Trophoblast cell (in vitro differentiated cells and primary cell): ENCODE measurements around the gene BCOR.
A peak's percentile ranks its signal among the peaks of the same experiment; 100 is the strongest.

Source experiments
- DNase-seq, 2 donors: peaks; one replicate each; pipeline ENCODE4 v3.0.0-alpha.2; 2016
- H2AFZ ChIP-seq: 2 replicates; pipeline ENCODE4 v1.6.1; 2013; ENCODE audit warnings: low read length, moderate library complexity, mild to moderate bottlenecking; ENCODE audit not compliant: insufficient read depth, poor library complexity
- H2AK5ac ChIP-seq: 2 replicates; pipeline ENCODE4 v1.6.1; 2013; ENCODE audit warnings: mild to moderate bottlenecking, low read length
- H2BK120ac ChIP-seq: 2 replicates; pipeline ENCODE4 v1.6.1; 2013; ENCODE audit warnings: low read length, mild to moderate bottlenecking, moderate library complexity; ENCODE audit not compliant: insufficient read depth, poor library complexity
- H2BK12ac ChIP-seq: 2 replicates; pipeline ENCODE4 v1.6.1; 2013; ENCODE audit warnings: mild to moderate bottlenecking, low read length, moderate library complexity
- H2BK5ac ChIP-seq: 2 replicates; pipeline ENCODE4 v1.6.1; 2013; ENCODE audit warnings: low read length, low read depth, moderate library complexity, mild to moderate bottlenecking; ENCODE audit not compliant: poor library complexity
- H3K14ac ChIP-seq: 2 replicates; pipeline ENCODE4 v1.6.1; 2013; ENCODE audit warnings: mild to moderate bottlenecking, low read length
- H3K18ac ChIP-seq: 2 replicates; pipeline ENCODE4 v1.6.1; 2013; ENCODE audit warnings: mild to moderate bottlenecking, low read length
- H3K23ac ChIP-seq: 2 replicates; pipeline ENCODE4 v1.6.1; 2013; ENCODE audit warnings: low read length
- H3K27ac ChIP-seq: 2 replicates; pipeline ENCODE4 v1.5.1; 2013; ENCODE audit warnings: low read depth, mild to moderate bottlenecking, inconsistent platforms, low read length, moderate library complexity
- H3K27me3 ChIP-seq: 2 replicates; pipeline ENCODE4 v1.6.1; 2013; ENCODE audit warnings: inconsistent platforms, mild to moderate bottlenecking, low read length, moderate library complexity; ENCODE audit not compliant: insufficient read depth
- H3K36me3 ChIP-seq, 2 experiments: 1 replicate in 1 of 2; 2 replicates in 1 of 2; pipeline ENCODE4 v1.6.1; 2013; ENCODE audit warnings: low read length in 2 of 2, mild to moderate bottlenecking in 2 of 2, moderate library complexity in 1 of 2; ENCODE audit not compliant: insufficient read depth in 2 of 2, control insufficient read depth in 1 of 2
- H3K4ac ChIP-seq: 2 replicates; pipeline ENCODE4 v1.6.1; 2013; ENCODE audit warnings: low read depth, mild to moderate bottlenecking, low read length, moderate library complexity
- H3K4me1 ChIP-seq, 2 experiments: 1 replicate in 1 of 2; 2 replicates in 1 of 2; pipeline ENCODE4 v1.6.1; 2013; ENCODE audit warnings: low read length in 2 of 2, mild to moderate bottlenecking in 2 of 2, moderate library complexity in 1 of 2; ENCODE audit not compliant: insufficient read depth in 2 of 2, control insufficient read depth in 1 of 2
- H3K4me2 ChIP-seq: 2 replicates; pipeline ENCODE4 v1.6.1; 2013; ENCODE audit warnings: inconsistent platforms, mild to moderate bottlenecking, low read length, moderate library complexity
- H3K4me3 ChIP-seq: 2 replicates; pipeline ENCODE4 v1.5.1; 2013; ENCODE audit warnings: mild to moderate bottlenecking, low read depth, low read length, inconsistent platforms
- H3K79me1 ChIP-seq: one replicate; pipeline ENCODE4 v1.6.1; 2013; ENCODE audit warnings: low read length
- H3K79me2 ChIP-seq: 2 replicates; pipeline ENCODE4 v1.6.1; 2013; ENCODE audit warnings: low read length, mild to moderate bottlenecking; ENCODE audit not compliant: control insufficient read depth, insufficient read depth, poor library complexity
- H3K9ac ChIP-seq: 2 replicates; pipeline ENCODE4 v1.6.1; 2013; ENCODE audit warnings: mild to moderate bottlenecking, low read length
- H3K9me3 ChIP-seq: 2 replicates; pipeline ENCODE4 v1.6.1; 2013; ENCODE audit warnings: low read depth, mild to moderate bottlenecking, control low read depth, inconsistent platforms, low read length; ENCODE audit not compliant: insufficient read depth
- H4K12ac ChIP-seq: 2 replicates; pipeline ENCODE4 v1.6.1; 2013; ENCODE audit warnings: low read depth, mild to moderate bottlenecking, low read length, moderate library complexity
- H4K8ac ChIP-seq: 2 replicates; pipeline ENCODE4 v1.6.1; 2013; ENCODE audit warnings: low read depth, mild to moderate bottlenecking, low read length, moderate library complexity
- H4K91ac ChIP-seq: one replicate; pipeline ENCODE4 v1.6.1; 2013; ENCODE audit warnings: low read depth, mild to moderate bottlenecking, low read length, moderate library complexity
- WGBS: extraction: QIAGEN DNeasy Blood & Tissue Kit; methylation state at CpG from one replicate; pipeline ENCODE4 v1.1.7; 2013; ENCODE audit warnings: missing lambda C conversion rate; ENCODE audit not compliant: insufficient read length, insufficient coverage; ENCODE audit errors: extremely low coverage; 5-methylcytosine and 5-hydroxymethylcytosine counted together

The BCOR gene

DNA sequence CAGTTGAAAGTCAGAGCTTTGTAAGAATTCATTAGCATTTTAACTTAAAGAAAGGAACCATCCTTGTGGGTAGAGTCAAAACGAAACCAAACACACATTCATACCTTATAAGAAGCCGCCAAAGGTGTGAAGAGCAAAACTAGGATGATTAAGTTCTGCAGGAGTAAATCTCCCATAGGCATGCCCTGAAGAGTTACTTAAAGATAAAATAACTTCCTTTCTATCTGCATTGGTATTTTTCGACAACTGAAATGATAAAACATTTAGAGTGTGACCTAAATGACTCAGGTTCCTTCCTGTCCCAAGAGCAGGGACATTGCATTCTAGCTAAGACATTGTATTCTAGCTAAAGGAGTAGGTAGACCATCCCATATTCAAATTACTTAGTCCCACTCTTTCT lies 75.3 kb downstream of the BCOR start:
- Histone ChIP-seq H4K12ac (no peak overlapping the region), H3K79me1 (no peaks in the 10 kb centered on the region), H4K8ac (no peak overlapping the region), H2AFZ (no peak overlapping the region), H3K4me2 (no peak overlapping the region), H3K27me3 (no peaks in the 10 kb centered on the region), H3K36me3 (no peaks in the 10 kb centered on the region), H2BK120ac (no peak overlapping the region), H2BK12ac (no peak overlapping the region), H3K14ac (no peak overlapping the region), H3K23ac (no peak overlapping the region), H3K9ac (no peak overlapping the region), H3K4me3 (no peak overlapping the region), H3K18ac (no peak overlapping the region), H2BK5ac (no peak overlapping the region), H4K91ac (no peak overlapping the region), H2AK5ac (no peak overlapping the region), H3K27ac (no peak overlapping the region), H3K79me2 (no peaks in the 10 kb centered on the region), H3K4ac (no peak overlapping the region), H3K4me1 (no peaks in the 10 kb centered on the region), H3K9me3 (no peaks in the 10 kb centered on the region)
- DNase-seq = peak in 1 of 2 donors; percentile 31
- no CpG with 5 or more reads among the region's 3 CpGs for WGBS

DNA sequence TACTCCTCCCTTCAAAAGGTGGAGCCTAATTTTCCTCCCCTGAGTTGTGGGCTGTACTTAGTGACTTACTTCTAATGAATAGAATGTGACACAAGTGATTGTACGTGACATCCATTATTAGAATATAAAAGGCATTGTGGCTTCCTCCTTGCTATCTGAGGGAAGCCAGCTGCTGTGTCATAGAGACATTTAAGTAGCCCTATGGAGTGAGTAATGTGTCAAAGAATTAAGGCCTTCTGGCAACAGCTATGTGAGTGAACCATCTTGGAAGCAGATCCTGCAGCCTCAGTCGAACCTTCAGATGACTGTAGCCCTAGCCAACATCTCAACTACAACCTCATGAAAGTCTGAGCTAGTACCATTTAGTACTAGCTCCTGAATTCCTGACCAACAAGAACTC lies 76.1 kb downstream of the BCOR start:
- Histone ChIP-seq H2BK5ac (no peak overlapping the region), H3K36me3 (no peaks in the 10 kb centered on the region), H3K27ac (no peak overlapping the region), H3K27me3 (no peaks in the 10 kb centered on the region), H4K12ac (no peak overlapping the region), H3K4me2 (no peak overlapping the region), H2AK5ac (no peak overlapping the region), H3K4me3 (no peak overlapping the region), H3K23ac (no peak overlapping the region), H3K4me1 (no peaks in the 10 kb centered on the region), H2BK12ac (no peak overlapping the region), H2AFZ (no peak overlapping the region), H3K79me1 (no peaks in the 10 kb centered on the region), H3K14ac (no peak overlapping the region), H3K79me2 (no peaks in the 10 kb centered on the region), H3K4ac (no peak overlapping the region), H3K9me3 (no peaks in the 10 kb centered on the region), H4K91ac (no peak overlapping the region), H4K8ac (no peak overlapping the region), H3K9ac (no peak overlapping the region), H3K18ac (no peak overlapping the region), H2BK120ac (no peak overlapping the region)
- no CpG with 5 or more reads among the region's 2 CpGs for WGBS
- peak in 1 of 2 donors; percentile 45 for DNase-seq

DNA sequence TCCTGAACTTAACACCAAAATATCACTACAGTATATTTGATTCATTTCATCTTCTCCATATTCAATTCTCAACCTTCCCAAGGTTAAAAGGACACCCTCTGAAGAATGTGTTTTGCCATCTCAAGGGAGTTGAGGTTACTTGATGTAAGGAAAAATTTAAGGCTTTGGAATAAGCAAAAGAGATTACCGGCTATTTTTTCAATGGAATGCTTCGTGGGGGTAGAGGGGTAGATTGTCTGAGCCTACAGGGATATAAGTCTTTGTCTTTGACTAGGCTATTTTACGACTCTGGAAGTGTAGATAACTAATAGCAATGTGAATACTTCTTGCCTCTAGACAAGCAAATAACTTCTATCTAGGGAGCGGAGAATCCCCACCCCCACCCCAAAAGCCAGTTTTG lies 78.2 kb downstream of the BCOR start:
- no CpG with 5 or more reads among the region's 4 CpGs for WGBS
- Histone ChIP-seq H3K4me3 (no peak overlapping the region), H2BK5ac (no peak overlapping the region)

DNA sequence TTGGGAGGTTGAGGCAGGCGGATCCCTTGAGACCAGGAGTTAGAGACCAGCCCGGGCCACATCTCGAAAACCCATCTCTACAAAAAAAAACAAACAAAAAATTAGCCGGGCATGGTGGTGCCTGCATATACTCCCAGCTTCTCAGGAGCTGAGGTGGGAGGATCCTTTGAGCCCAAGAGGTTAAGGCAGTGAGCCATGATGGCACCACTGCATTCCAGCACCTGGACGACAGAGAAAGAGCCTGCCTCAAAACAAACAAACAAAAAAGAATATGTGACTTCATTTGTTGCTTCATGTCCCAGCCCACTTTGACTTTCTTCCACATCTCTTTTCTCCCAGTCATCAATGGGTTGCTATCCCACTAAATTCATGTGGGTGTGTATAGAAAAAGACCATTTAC lies 79.7 kb downstream of the BCOR start:
- peaks cover 16% of the 10 kb centered on the region for H3K79me1 ChIP-seq
- no peak overlapping the region for H3K4me2 ChIP-seq
- H3K27ac ChIP-seq = no peak overlapping the region
- no peak overlapping the region for H2AK5ac ChIP-seq
- H3K79me2 ChIP-seq = no peaks in the 10 kb centered on the region
- no peak overlapping the region for H2BK12ac ChIP-seq
- H3K23ac ChIP-seq = no peak overlapping the region
- H3K14ac ChIP-seq = no peak overlapping the region
- no peak overlapping the region for H4K8ac ChIP-seq
- H3K4ac ChIP-seq = no peak overlapping the region
- H3K27me3 ChIP-seq = no peaks in the 10 kb centered on the region
- no peak overlapping the region for H3K9ac ChIP-seq
- no peak overlapping the region for H2BK5ac ChIP-seq
- H3K9me3 ChIP-seq = no peaks in the 10 kb centered on the region
- whole genome bisulfite sequencing = no CpG with 5 or more reads among the region's 5 CpGs
- no peak overlapping the region for H2AFZ ChIP-seq
- H3K4me3 ChIP-seq = no peak overlapping the region
- H4K91ac ChIP-seq = no peak overlapping the region
- H3K18ac ChIP-seq = no peak overlapping the region
- no peaks in the 10 kb centered on the region for H3K36me3 ChIP-seq
- no peak overlapping the region for H2BK120ac ChIP-seq
- no peak overlapping the region for H4K12ac ChIP-seq
- peak; percentile 84 to 86 for DNase-seq
- H3K4me1 ChIP-seq = peaks cover 5 to 10% of the 10 kb centered on the region in 2 experiments

More for the DNA sequence above, 78.2 kb downstream of the BCOR start:
- H4K8ac ChIP-seq = no peak overlapping the region
- H3K27ac ChIP-seq = no peak overlapping the region
- H2AFZ ChIP-seq = no peak overlapping the region
- H3K14ac ChIP-seq = no peak overlapping the region
- no peak overlapping the region for H2BK12ac ChIP-seq
- H3K36me3 ChIP-seq = no peaks in the 10 kb centered on the region
- no peaks in the 10 kb centered on the region for H3K9me3 ChIP-seq
- no peak overlapping the region for H2AK5ac ChIP-seq
- no peak overlapping the region for H4K91ac ChIP-seq
- no peak overlapping the region for H4K12ac ChIP-seq
- DNase-seq = no peak
- H3K79me2 ChIP-seq = no peaks in the 10 kb centered on the region
- no peak overlapping the region for H3K18ac ChIP-seq
- no peak overlapping the region for H3K4me2 ChIP-seq
- H3K4me1 ChIP-seq = no peaks in the 10 kb centered on the region
- peaks cover 6% of the 10 kb centered on the region for H3K79me1 ChIP-seq
- H2BK120ac ChIP-seq = no peak overlapping the region
- no peak overlapping the region for H3K23ac ChIP-seq
- no peak overlapping the region for H3K9ac ChIP-seq
- no peak overlapping the region for H3K4ac ChIP-seq
- no peaks in the 10 kb centered on the region for H3K27me3 ChIP-seq
